Measurements from ENCODE around the gene KRTAP10-6.
"Not testable (repeated sequence)": the region's sequence is repeated elsewhere in the genome, so short reads cannot be mapped to it uniquely, and the experiment has no call there.

KRTAP10-6 gene

GRCh38 chr21:44617071-44617501 lies 24.8 kb upstream of the KRTAP10-6 start:
- DNase-seq = no peak

- DNase-seq = no peak
These were observed 24.3 kb upstream of the KRTAP10-6 start for GRCh38 chr21:44616591-44616926.

GRCh38 chr21:44615911-44616590 lies 23.7 kb upstream of the KRTAP10-6 start:
- DNase-seq = no peak

- no peak for DNase-seq
These were observed 23.2 kb upstream of the KRTAP10-6 start for GRCh38 chr21:44615466-44615865.

- no peak for DNase-seq
These were observed 22.7 kb upstream of the KRTAP10-6 start for GRCh38 chr21:44614961-44615391.

GRCh38 chr21:44614161-44614631 lies 21.9 kb upstream of the KRTAP10-6 start:
- DNase-seq = no peak

- no peak for DNase-seq
These were observed 21.3 kb upstream of the KRTAP10-6 start for GRCh38 chr21:44613386-44614155.

- DNase-seq = no peak
These were observed 20.4 kb upstream of the KRTAP10-6 start for GRCh38 chr21:44612669-44613229.

GRCh38 chr21:44612029-44612486 lies 19.8 kb upstream of the KRTAP10-6 start, which contains the start of gene KRTAP10-8:
Gene KRTAP10-8 (plus strand): TSS chr21:44612079. CDS start chr21:44612101, 22 bp downstream.
- no peak for DNase-seq

- DNase-seq = no peak
These were observed 19.2 kb upstream of the KRTAP10-6 start for GRCh38 chr21:44611551-44611950.

- not testable (repeated sequence) for DNase-seq
These were observed 18.0 kb upstream of the KRTAP10-6 start for GRCh38 chr21:44610157-44610843.

GRCh38 chr21:44609193-44609592 lies 16.9 kb upstream of the KRTAP10-6 start:
- DNase-seq = no peak

GRCh38 chr21:44606495-44606894 lies 14.2 kb upstream of the KRTAP10-6 start:
- DNase-seq = no peak

- DNase-seq = no peak
These were observed 11.6 kb upstream of the KRTAP10-6 start for GRCh38 chr21:44603911-44604310.

GRCh38 chr21:44603109-44603875 lies 11.0 kb upstream of the KRTAP10-6 start:
- no peak for DNase-seq

GRCh38 chr21:44602463-44602850 lies 10.2 kb upstream of the KRTAP10-6 start:
- DNase-seq = no peak

GRCh38 chr21:44601596-44602462 lies 9.5 kb upstream of the KRTAP10-6 start:
- no peak for DNase-seq

GRCh38 chr21:44601091-44601490 lies 8.8 kb upstream of the KRTAP10-6 start:
- DNase-seq = not testable (repeated sequence)

GRCh38 chr21:44600118-44600978 lies 8.0 kb upstream of the KRTAP10-6 start, which contains the start of gene KRTAP10-7:
Gene KRTAP10-7 (plus strand): TSS chr21:44600597. CDS start chr21:44600622, 25 bp downstream.
- DNase-seq = not testable (repeated sequence)
